Loucy (cell line): ENCODE measurements around the gene MBD6.
"Not testable (repeated sequence)": the region's sequence is repeated elsewhere in the genome, so short reads cannot be mapped to it uniquely, and the experiment has no call there.

Experiments
- H2AFZ ChIP-seq: fragments of 200-600 bp; sonication (generic); 2 replicates; pipeline ENCODE4 v1.6.0; 2016; ENCODE audit warnings: antibody characterized with exemption, mild to moderate bottlenecking, low read length, moderate library complexity
- H3F3A ChIP-seq: fragments of 200-600 bp; 2 replicates; pipeline ENCODE4 v1.6.0; 2016; ENCODE audit warnings: antibody characterized with exemption, low read depth, mild to moderate bottlenecking
- H3K27me3 ChIP-seq: fragments of 200-600 bp; sonication (generic); 2 replicates; pipeline ENCODE4 v1.6.1; 2014; ENCODE audit warnings: low read length, mild to moderate bottlenecking; ENCODE audit not compliant: insufficient read depth, poor library complexity, severe bottlenecking
- H3K36me3 ChIP-seq: fragments of 200-600 bp; sonication (generic); 2 replicates; pipeline ENCODE4 v1.6.1; 2016; ENCODE audit warnings: low read length; ENCODE audit not compliant: insufficient read depth
- H3K4me1 ChIP-seq: fragments of 200-600 bp; sonication (generic); 2 replicates; pipeline ENCODE4 v1.5.1; 2014; ENCODE audit warnings: low read length, mild to moderate bottlenecking; ENCODE audit not compliant: insufficient read depth, poor library complexity, severe bottlenecking
- H3K4me2 ChIP-seq: fragments of 200-600 bp; sonication (generic); 2 replicates; pipeline ENCODE4 v1.6.0; 2014; ENCODE audit warnings: antibody characterized with exemption, low read length, low read depth, mild to moderate bottlenecking; ENCODE audit not compliant: poor library complexity, severe bottlenecking
- H3K4me3 ChIP-seq: fragments of 200-600 bp; sonication (generic); 2 replicates; pipeline ENCODE4 v1.5.1; 2014; ENCODE audit warnings: low read length, mild to moderate bottlenecking, mixed read lengths; ENCODE audit not compliant: poor library complexity, severe bottlenecking
- H3K79me2 ChIP-seq: fragments of 200-600 bp; sonication (generic); 2 replicates; pipeline ENCODE4 v1.6.1; 2014; ENCODE audit warnings: low read length; ENCODE audit not compliant: insufficient read depth
- H3K9ac ChIP-seq: fragments of 200-600 bp; sonication (generic); 2 replicates; pipeline ENCODE4 v1.6.0; 2014; ENCODE audit warnings: mild to moderate bottlenecking, low read depth, low read length, moderate library complexity; ENCODE audit not compliant: poor library complexity, severe bottlenecking
- H3K9me2 ChIP-seq: fragments of 200-600 bp; sonication (generic); replicated peaks from 2 replicates; pipeline ENCODE4 v1.6.1; 2016; ENCODE audit warnings: low read depth, low read length, mixed read lengths
- H3K9me3 ChIP-seq: fragments of 200-600 bp; sonication (generic); 2 replicates; pipeline ENCODE4 v1.6.1; 2014; ENCODE audit warnings: mild to moderate bottlenecking, antibody characterized with exemption, low read length, low read depth; ENCODE audit not compliant: insufficient read depth
- H4K20me1 ChIP-seq: fragments of 200-600 bp; sonication (generic); 2 replicates; pipeline ENCODE4 v1.6.0; 2014; ENCODE audit warnings: antibody characterized with exemption, low read length, mild to moderate bottlenecking; ENCODE audit not compliant: insufficient read depth, poor library complexity, severe bottlenecking
- CTCF ChIP-seq: fragments of 200-600 bp; sonication (generic); conservative IDR thresholded peaks from 2 replicates; pipeline ENCODE4 v1.5.1; 2014; ENCODE audit warnings: mild to moderate bottlenecking, antibody characterized with exemption, low read length
- EZH2phosphoT487 ChIP-seq: fragments of 200-600 bp; IDR thresholded peaks from 2 replicates; pipeline ENCODE4 v1.6.1; 2018; ENCODE audit warnings: antibody characterized with exemption, mild to moderate bottlenecking, moderate library complexity, borderline replicate concordance

MBD6 gene

DNA sequence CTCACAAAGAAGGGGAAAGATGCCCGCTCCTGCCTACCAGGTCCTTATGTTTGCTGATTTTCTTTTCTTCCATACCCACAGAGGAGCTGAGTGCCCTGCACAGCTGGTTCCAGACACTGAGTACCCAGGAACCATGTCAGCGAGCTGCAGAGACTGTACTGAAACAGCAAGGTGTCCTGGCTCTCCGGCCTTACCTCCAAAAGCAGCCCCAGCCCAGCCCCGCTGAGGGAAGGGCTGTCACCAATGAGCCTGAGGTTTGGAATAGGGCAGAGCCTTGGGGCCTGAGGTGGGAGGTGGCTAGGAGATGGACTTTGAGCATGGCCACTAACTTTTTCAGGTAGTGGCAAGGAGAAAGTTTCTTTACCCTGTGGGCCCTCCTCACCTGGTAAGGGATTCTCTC lies 32.5 kb upstream of the MBD6 start:
- no peak for TF ChIP-seq EZH2phosphoT487
- no peak for TF ChIP-seq CTCF
- peaks cover 29% of the 10 kb centered on the region for H4K20me1 ChIP-seq
- H3K79me2 ChIP-seq: peaks cover 32% of the 10 kb centered on the region
- H3K27me3 ChIP-seq: no peaks in the 10 kb centered on the region
- no peaks in the 10 kb centered on the region for H3K9me2 ChIP-seq
- no peak overlapping the region for H3K9ac ChIP-seq
- H3K4me3 ChIP-seq: peak overlapping the region; percentile 90
- peaks cover 19% of the 10 kb centered on the region for H3K4me1 ChIP-seq
- peak overlapping the region; percentile 91 for H3K4me2 ChIP-seq
- H2AFZ ChIP-seq: no peak overlapping the region
- H3F3A ChIP-seq: no peaks in the 10 kb centered on the region
- H3K9me3 ChIP-seq: no peaks in the 10 kb centered on the region
- H3K36me3 ChIP-seq: peaks cover 22% of the 10 kb centered on the region; the same call in 1 of the 2 replicates

GRCh38 chr12:57491393-57492280 lies 31.0 kb upstream of the MBD6 start:
- Histone ChIP-seq H3K4me3 (no peak overlapping the region), H3K36me3 (peaks cover 30% of the 10 kb centered on the region; the same call in 1 of the 2 replicates), H3K9me3 (no peaks in the 10 kb centered on the region), H3K4me1 (peaks cover 19% of the 10 kb centered on the region), H3K9ac (no peak overlapping the region), H2AFZ (no peak overlapping the region), H4K20me1 (peaks cover 29% of the 10 kb centered on the region), H3K9me2 (no peaks in the 10 kb centered on the region), H3F3A (no peaks in the 10 kb centered on the region), H3K27me3 (no peaks in the 10 kb centered on the region), H3K79me2 (peaks cover 32% of the 10 kb centered on the region), H3K4me2 (no peak overlapping the region)
- TF ChIP-seq EZH2phosphoT487 (no peak), CTCF (peak; percentile 57)

DNA sequence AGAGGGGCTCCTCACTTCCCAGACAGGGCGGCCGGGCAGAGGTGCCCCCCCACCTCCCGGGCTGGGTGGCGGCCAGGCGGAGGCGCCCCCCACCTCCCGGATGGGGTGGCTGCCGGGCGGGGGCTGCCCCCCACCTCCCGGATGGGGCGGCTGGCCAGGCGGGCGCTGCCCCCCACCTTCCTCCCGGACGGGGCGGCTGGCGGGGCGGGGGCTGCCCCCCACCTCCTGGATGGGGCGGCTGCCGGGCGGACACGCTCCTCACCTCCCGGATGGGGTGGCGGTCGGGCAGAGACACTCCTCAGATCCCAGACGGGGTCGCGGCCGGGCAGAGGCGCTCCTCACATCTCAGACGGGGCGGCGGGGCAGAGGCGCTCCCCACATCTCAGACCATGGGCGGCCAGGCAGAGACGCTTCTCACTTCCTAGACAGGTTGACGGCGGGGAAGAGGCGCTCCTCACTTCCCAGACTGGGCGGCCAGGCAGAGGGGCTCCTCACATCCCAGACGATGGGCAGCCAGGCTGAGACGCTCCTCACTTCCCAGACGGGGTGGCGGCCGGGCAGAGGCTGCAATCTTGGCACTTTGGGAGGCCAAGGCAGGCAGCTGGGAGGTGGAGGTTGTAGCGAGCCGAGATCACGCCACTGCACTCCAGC lies 27.4 kb upstream of the MBD6 start:
- H3K4me3 ChIP-seq, H3K9me3 ChIP-seq, H3K4me1 ChIP-seq, H3F3A ChIP-seq, H3K9me2 ChIP-seq, H2AFZ ChIP-seq, H3K9ac ChIP-seq, H3K27me3 ChIP-seq, H3K79me2 ChIP-seq, H3K4me2 ChIP-seq: not testable (repeated sequence)
- Histone ChIP-seq H3K36me3 (peaks cover 54% of the 10 kb centered on the region; the same call in 1 of the 2 replicates), H4K20me1 (peaks cover 12% of the 10 kb centered on the region)
